Mesendoderm (in vitro differentiated cells): Measurements from ENCODE around the gene ITCH.
"Not testable (repeated sequence)": the region's sequence is repeated elsewhere in the genome, so short reads cannot be mapped to it uniquely, and the experiment has no call there.

Experiments used
- DNase-seq: peaks from one replicate; pipeline ENCODE4 v3.0.0; 2013
- H2AK5ac ChIP-seq: 2 replicates; pipeline ENCODE4 v1.6.1; 2013; ENCODE audit warnings: low read length, inconsistent platforms
- H2BK120ac ChIP-seq: 2 replicates; pipeline ENCODE4 v1.6.1; 2013; ENCODE audit warnings: low read depth, mild to moderate bottlenecking, low read length, moderate library complexity, mixed read lengths
- H2BK15ac ChIP-seq: replicated peaks from 2 replicates; pipeline ENCODE4 v1.6.1; 2013; ENCODE audit warnings: low read depth, mild to moderate bottlenecking, moderate library complexity
- H2BK5ac ChIP-seq: 2 replicates; pipeline ENCODE4 v1.6.1; 2013; ENCODE audit warnings: low read length, inconsistent platforms
- H3K18ac ChIP-seq: 2 replicates; pipeline ENCODE4 v1.6.1; 2013; ENCODE audit warnings: mild to moderate bottlenecking, low read length, mixed read lengths
- H3K23ac ChIP-seq: one replicate; pipeline ENCODE4 v1.6.1; 2013; ENCODE audit warnings: low read length
- H3K27ac ChIP-seq: 2 replicates; pipeline ENCODE4 v1.5.1; 2013; ENCODE audit warnings: low read depth, mild to moderate bottlenecking, inconsistent platforms, low read length, moderate library complexity
- H3K27me3 ChIP-seq: 2 replicates; pipeline ENCODE4 v1.6.1; 2013; ENCODE audit warnings: low read length, control low read depth, mild to moderate bottlenecking, inconsistent platforms; ENCODE audit not compliant: insufficient read depth, poor library complexity
- H3K36me3 ChIP-seq: 2 replicates; pipeline ENCODE4 v1.6.1; 2013; ENCODE audit warnings: low read length, inconsistent platforms; ENCODE audit not compliant: control insufficient read depth, insufficient read depth
- H3K4ac ChIP-seq: one replicate; pipeline ENCODE4 v1.6.1; 2013; ENCODE audit warnings: low read depth, mild to moderate bottlenecking, low read length, moderate library complexity
- H3K4me1 ChIP-seq: 2 replicates; pipeline ENCODE4 v1.6.1; 2013; ENCODE audit warnings: low read depth, low read length, inconsistent platforms; ENCODE audit not compliant: control insufficient read depth
- H3K4me2 ChIP-seq: 2 replicates; pipeline ENCODE4 v1.6.1; 2013; ENCODE audit warnings: low read length
- H3K4me3 ChIP-seq: 2 replicates; pipeline ENCODE4 v1.5.1; 2013; ENCODE audit warnings: mild to moderate bottlenecking, low read length
- H3K56ac ChIP-seq: one replicate; pipeline ENCODE4 v1.6.1; 2013; ENCODE audit warnings: low read length
- H3K79me1 ChIP-seq: 2 replicates; pipeline ENCODE4 v1.6.1; 2013; ENCODE audit warnings: low read length, inconsistent platforms
- H3K79me2 ChIP-seq: 2 replicates; pipeline ENCODE4 v1.6.1; 2013; ENCODE audit warnings: mild to moderate bottlenecking, low read length; ENCODE audit not compliant: control insufficient read depth, insufficient read depth
- H3K9ac ChIP-seq: 2 replicates; pipeline ENCODE4 v1.6.1; 2013; ENCODE audit warnings: low read length, inconsistent platforms
- H4K5ac ChIP-seq: one replicate; pipeline ENCODE4 v1.6.1; 2013; ENCODE audit warnings: low read length
- H4K8ac ChIP-seq: one replicate; pipeline ENCODE4 v1.6.1; 2013; ENCODE audit warnings: low read depth, mild to moderate bottlenecking, control low read depth, low read length, moderate library complexity
- WGBS: extraction: QIAGEN DNeasy Blood & Tissue Kit; methylation state at CpG from one replicate; pipeline ENCODE4 v1.1.7; 2013; ENCODE audit warnings: low lambda C conversion rate, missing lambda C conversion rate; ENCODE audit not compliant: insufficient coverage; ENCODE audit errors: extremely low coverage; 5-methylcytosine and 5-hydroxymethylcytosine counted together

Gene ITCH

GRCh38 chr20:34389954-34390555 is 27.0 kb downstream of the ITCH start:
- no peak overlapping the region for H3K23ac ChIP-seq
- H3K9ac ChIP-seq, result no peak overlapping the region
- H3K4ac ChIP-seq, result no peak overlapping the region
- no peak overlapping the region for H3K56ac ChIP-seq
- no peak overlapping the region for H3K18ac ChIP-seq
- no peak overlapping the region for H3K4me2 ChIP-seq
- H3K27me3 ChIP-seq, result no peaks in the 10 kb centered on the region
- H3K79me2 ChIP-seq, result peaks cover 24% of the 10 kb centered on the region
- H3K36me3 ChIP-seq, result peaks cover 2% of the 10 kb centered on the region
- H2AK5ac ChIP-seq, result no peak overlapping the region
- H2BK5ac ChIP-seq, result no peak overlapping the region
- no peak overlapping the region for H4K5ac ChIP-seq
- no peak overlapping the region for H3K27ac ChIP-seq
- no peak for DNase-seq
- no peak overlapping the region for H2BK120ac ChIP-seq
- no CpG with 5 or more reads among the region's 3 CpGs for WGBS
- H2BK15ac ChIP-seq, result no peak overlapping the region
- H4K8ac ChIP-seq, result no peak overlapping the region
- H3K4me3 ChIP-seq, result no peak overlapping the region
- no peaks in the 10 kb centered on the region for H3K4me1 ChIP-seq
- H3K79me1 ChIP-seq, result peaks cover 10% of the 10 kb centered on the region

- peaks cover 4% of the 10 kb centered on the region for H3K36me3 ChIP-seq
- no peak overlapping the region for H3K27ac ChIP-seq
- H3K4me3 ChIP-seq, result no peak overlapping the region
- H3K79me2 ChIP-seq, result peaks cover 14% of the 10 kb centered on the region
- no peak for DNase-seq
- no peaks in the 10 kb centered on the region for H3K27me3 ChIP-seq
- no peak overlapping the region for H4K5ac ChIP-seq
- no peak overlapping the region for H3K56ac ChIP-seq
- no peak overlapping the region for H2BK15ac ChIP-seq
- no peak overlapping the region for H3K9ac ChIP-seq
- H2BK5ac ChIP-seq, result no peak overlapping the region
- H4K8ac ChIP-seq, result no peak overlapping the region
- H3K4ac ChIP-seq, result no peak overlapping the region
- no CpG with 5 or more reads among the region's 5 CpGs for WGBS
- no peak overlapping the region for H3K4me2 ChIP-seq
- H2AK5ac ChIP-seq, result no peak overlapping the region
- no peak overlapping the region for H2BK120ac ChIP-seq
- H3K18ac ChIP-seq, result no peak overlapping the region
- H3K79me1 ChIP-seq, result peaks cover 11% of the 10 kb centered on the region
- H3K23ac ChIP-seq, result no peak overlapping the region
- no peaks in the 10 kb centered on the region for H3K4me1 ChIP-seq
Measured at GRCh38 chr20:34396408-34396807, 33.3 kb downstream of the ITCH start.

- Histone ChIP-seq H4K5ac (no peak overlapping the region), H2BK120ac (no peak overlapping the region), H3K4me2 (no peak overlapping the region), H3K4me3 (no peak overlapping the region), H3K23ac (no peak overlapping the region), H3K4me1 (no peaks in the 10 kb centered on the region), H3K18ac (no peak overlapping the region), H3K27me3 (no peaks in the 10 kb centered on the region), H3K79me2 (peaks cover 18% of the 10 kb centered on the region), H3K79me1 (peaks cover 14% of the 10 kb centered on the region), H3K56ac (no peak overlapping the region), H2BK15ac (no peak overlapping the region), H3K36me3 (peaks cover 4% of the 10 kb centered on the region), H3K9ac (no peak overlapping the region), H3K4ac (no peak overlapping the region), H4K8ac (no peak overlapping the region), H2BK5ac (no peak overlapping the region), H3K27ac (no peak overlapping the region), H2AK5ac (no peak overlapping the region)
- no CpG with 5 or more reads among the region's 9 CpGs for WGBS
- no peak for DNase-seq
Measured at GRCh38 chr20:34397096-34397495, 34.0 kb downstream of the ITCH start.

DNA sequence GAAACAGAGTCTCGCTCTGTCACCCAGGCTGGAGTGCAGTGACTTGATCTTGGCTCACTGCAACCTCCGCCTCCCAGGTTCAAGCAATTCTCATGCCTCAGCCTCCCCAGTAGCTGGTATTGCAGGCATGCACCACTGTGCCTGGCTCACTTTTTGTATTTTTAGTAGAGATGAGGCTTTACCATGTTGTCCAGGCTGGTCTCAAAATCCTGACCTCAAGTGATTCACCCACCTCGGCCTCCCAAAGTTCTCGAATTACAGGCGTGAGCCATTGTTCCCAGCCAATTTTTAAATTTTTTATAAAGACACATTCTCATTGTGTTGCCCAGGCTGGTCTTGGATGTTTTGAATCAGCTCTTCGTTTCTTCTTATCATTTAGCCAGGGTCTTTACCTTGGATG is 37.7 kb downstream of the ITCH start:
- H2BK15ac ChIP-seq, H2BK120ac ChIP-seq, H3K9ac ChIP-seq, H4K8ac ChIP-seq, H3K4me1 ChIP-seq, H4K5ac ChIP-seq, H3K4me3 ChIP-seq, H3K18ac ChIP-seq, H3K27ac ChIP-seq, H3K23ac ChIP-seq, H3K27me3 ChIP-seq, H3K4ac ChIP-seq, H2AK5ac ChIP-seq, H3K36me3 ChIP-seq, H3K79me1 ChIP-seq, H2BK5ac ChIP-seq, H3K4me2 ChIP-seq: not testable (repeated sequence)
- WGBS, result no CpG with 5 or more reads among the region's 6 CpGs
- Histone ChIP-seq H3K56ac (peak overlapping the region; percentile 15), H3K79me2 (peaks cover 19% of the 10 kb centered on the region)
- DNase-seq, result peak; percentile 19

DNA sequence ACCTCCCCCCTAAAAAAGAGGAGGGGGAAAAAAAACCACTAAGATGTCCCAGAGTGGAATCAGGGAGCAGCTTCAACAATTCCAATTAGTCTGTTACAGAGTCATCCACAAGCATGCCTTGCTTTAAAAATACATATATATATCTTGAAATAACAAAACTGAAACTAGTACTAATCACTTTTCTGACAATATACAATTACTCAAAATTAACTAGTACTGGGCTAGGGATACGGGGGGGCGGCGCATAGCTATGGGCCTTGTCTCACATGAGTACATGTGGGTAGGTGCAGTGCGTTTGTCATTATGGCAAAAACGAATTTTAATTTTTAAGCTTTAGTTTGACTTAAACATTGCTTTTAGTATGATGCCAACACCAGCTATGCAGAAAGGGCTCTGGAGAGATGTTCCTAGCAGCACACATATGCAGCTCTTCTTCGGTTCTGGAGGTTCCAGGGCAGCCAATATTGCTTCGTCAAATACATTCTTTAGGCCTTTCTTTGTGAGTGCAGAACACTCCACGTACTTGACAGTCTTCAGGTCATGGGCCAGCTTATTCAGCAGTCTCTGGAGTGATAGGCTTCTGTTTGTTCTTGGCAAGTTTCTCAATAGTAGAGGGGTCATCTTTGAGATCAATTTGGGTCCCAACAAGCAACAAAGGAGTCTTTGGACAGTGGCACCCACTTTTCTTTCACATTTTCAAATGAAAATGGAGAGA is 38.8 kb downstream of the ITCH start:
- no peaks in the 10 kb centered on the region for H3K36me3 ChIP-seq
- H3K27ac ChIP-seq, result no peak overlapping the region
- WGBS, result no CpG with 5 or more reads among the region's 8 CpGs

More for the DNA sequence above, 38.8 kb downstream of the ITCH start:
- H2BK5ac ChIP-seq, result no peak overlapping the region
- H3K4ac ChIP-seq, result no peak overlapping the region
- no peak overlapping the region for H3K9ac ChIP-seq
- H3K79me1 ChIP-seq, result peaks cover 11% of the 10 kb centered on the region
- no peak overlapping the region for H3K23ac ChIP-seq
- DNase-seq, result no peak
- peaks cover 21% of the 10 kb centered on the region for H3K79me2 ChIP-seq
- no peak overlapping the region for H2BK15ac ChIP-seq
- no peaks in the 10 kb centered on the region for H3K27me3 ChIP-seq
- no peak overlapping the region for H2BK120ac ChIP-seq
- H3K4me1 ChIP-seq, result no peaks in the 10 kb centered on the region
- H4K8ac ChIP-seq, result no peak overlapping the region
- H3K18ac ChIP-seq, result no peak overlapping the region
- no peak overlapping the region for H3K56ac ChIP-seq
- H4K5ac ChIP-seq, result no peak overlapping the region
- H3K4me3 ChIP-seq, result no peak overlapping the region
- no peak overlapping the region for H3K4me2 ChIP-seq
- no peak overlapping the region for H2AK5ac ChIP-seq
